GM12878 (cell line): ENCODE data around the gene AP4E1. TPM values are rescaled to one million over a fixed set of nuclear protein-coding genes. Genes with fewer than 3 reads are reported as not detected.
A peak's percentile ranks its signal among the peaks of the same experiment; 100 is the strongest.

ENCODE experiments used
- BHLHE40 ChIP-seq, 2 experiments: fragments of 450-650 bp in 1 of 2; IDR thresholded peaks; 2 replicates each; pipeline ENCODE4 v1.6.1; 2011 to 2017; ENCODE audit warnings: low read depth in 2 of 2, borderline replicate concordance in 1 of 2, improper control_type of control experiment in 1 of 2, low read length in 1 of 2, mild to moderate bottlenecking in 1 of 2
- BMI1 ChIP-seq: fragments of 450-650 bp; IDR thresholded peaks from 2 replicates; pipeline ENCODE4 v1.6.1; 2016; ENCODE audit warnings: mild to moderate bottlenecking, moderate library complexity, borderline replicate concordance
- CBFB ChIP-seq: IDR thresholded peaks from 2 replicates; pipeline ENCODE4 v1.6.1; 2016; ENCODE audit warnings: antibody characterized with exemption, low read depth
- CREB1 ChIP-seq: IDR thresholded peaks from 2 replicates; pipeline ENCODE4 v1.6.1; 2012; ENCODE audit warnings: low read depth, mild to moderate bottlenecking, inconsistent platforms
- DPF2 ChIP-seq: fragments of 450-650 bp; IDR thresholded peaks from 2 replicates; pipeline ENCODE4 v1.6.1; 2017; ENCODE audit warnings: mild to moderate bottlenecking
- EGR1 ChIP-seq, 2 experiments: IDR thresholded peaks; 1 replicate in 1 of 2; 2 replicates in 1 of 2; pipeline ENCODE4 v1.6.1; 2011 to 2012; ENCODE audit warnings: low read depth in 2 of 2, low read length in 2 of 2, borderline replicate concordance in 1 of 2, mild to moderate bottlenecking in 1 of 2, moderate library complexity in 1 of 2
- ETV6 ChIP-seq, 2 experiments: fragments of 450-650 bp in 1 of 2; IDR thresholded peaks in 1 of 2; conservative IDR thresholded peaks in 1 of 2; 2 replicates each; pipeline ENCODE4 v1.6.1; 2014; ENCODE audit warnings: antibody characterized with exemption in 1 of 2, borderline replicate concordance in 1 of 2, low read depth in 1 of 2, mild to moderate bottlenecking in 1 of 2, moderate library complexity in 1 of 2
- HCFC1 ChIP-seq: fragments of 150-350 bp; IDR thresholded peaks from 2 replicates; pipeline ENCODE4 v1.6.1; 2014; ENCODE audit warnings: low read length
- MTA3 ChIP-seq: IDR thresholded peaks from 2 replicates; pipeline ENCODE4 v1.6.1; 2012; ENCODE audit warnings: low read length, inconsistent platforms, borderline replicate concordance
- MYC ChIP-seq: IDR thresholded peaks from 2 replicates; pipeline ENCODE4 v1.6.1; 2011; ENCODE audit warnings: mild to moderate bottlenecking, low read length, moderate library complexity, inconsistent platforms; ENCODE audit not compliant: insufficient read depth, insufficient replicate concordance, insufficient read length, severe bottlenecking
- NFXL1 ChIP-seq: fragments of 450-650 bp; IDR thresholded peaks from 2 replicates; pipeline ENCODE4 v1.6.1; 2017; ENCODE audit warnings: antibody characterized with exemption, mild to moderate bottlenecking, borderline replicate concordance
- NFYB ChIP-seq: IDR thresholded peaks from 2 replicates; pipeline ENCODE4 v1.6.1; 2011; ENCODE audit warnings: low read depth, mild to moderate bottlenecking, low read length, improper control_type of control experiment, moderate library complexity; ENCODE audit not compliant: insufficient read depth
- NR2C2 ChIP-seq: IDR thresholded peaks from 2 replicates; pipeline ENCODE4 v1.6.1; 2011; ENCODE audit warnings: borderline replicate concordance, low read depth; ENCODE audit not compliant: control insufficient read depth, insufficient read length
- NRF1 ChIP-seq: conservative IDR thresholded peaks from 2 replicates; pipeline ENCODE4 v1.6.1; 2011; ENCODE audit warnings: mild to moderate bottlenecking, low read depth, low read length, improper control_type of control experiment
- PAX8 ChIP-seq: fragments of 450-650 bp; IDR thresholded peaks from 2 replicates; pipeline ENCODE4 v1.6.1; 2017; ENCODE audit warnings: mild to moderate bottlenecking, moderate library complexity
- POLR2A ChIP-seq: IDR thresholded peaks from 2 replicates; pipeline ENCODE4 v1.6.1; 2011; ENCODE audit warnings: low read depth, mild to moderate bottlenecking, low read length
- RFX5 ChIP-seq: IDR thresholded peaks from 2 replicates; pipeline ENCODE4 v1.6.1; 2011; ENCODE audit warnings: low read depth, low read length, improper control_type of control experiment
- SMC3 ChIP-seq: IDR thresholded peaks from 2 replicates; pipeline ENCODE4 v1.6.1; 2011; ENCODE audit warnings: low read length, improper control_type of control experiment, borderline replicate concordance
- SREBF1 ChIP-seq: IDR thresholded peaks from 2 replicates; pipeline ENCODE4 v1.6.1; 2012; ENCODE audit warnings: mild to moderate bottlenecking, low read length
- TARDBP ChIP-seq: IDR thresholded peaks from 2 replicates; pipeline ENCODE4 v1.6.1; 2016; ENCODE audit warnings: borderline replicate concordance
- YBX1 ChIP-seq: fragments of 450-650 bp; IDR thresholded peaks from 2 replicates; pipeline ENCODE4 v1.6.1; 2016; ENCODE audit warnings: antibody characterized with exemption
- ZNF207 ChIP-seq: fragments of 450-650 bp; IDR thresholded peaks from 2 replicates; pipeline ENCODE4 v1.6.1; 2014; ENCODE audit warnings: antibody characterized with exemption, mild to moderate bottlenecking, borderline replicate concordance
- polyA plus RNA-seq, 11 experiments: library from polyadenylated mRNA; depleted of rRNA in 4 of 11; unstranded in 6 of 11; stranded (reverse) in 5 of 11; fragments of >200 nt; fragmentation: Nextera tagmentation in 4 of 11; fragmentation: Illumina TruSeq in 1 of 11; extraction: Ambion mirVana in 4 of 11; extraction: Trizol in 1 of 11; gene quantifications; 1 replicate in 1 of 11; 2 replicates in 10 of 11; pipeline versions ENCODE4 v1.2.1 to v1.2.3, GENCODE V29; 2011 to 2016; ENCODE audit warnings: inconsistent platforms in 2 of 11, missing spikeins in 2 of 11, low read depth in 1 of 11
- total RNA-seq, 4 experiments: library from RNA; depleted of rRNA in 3 of 4; stranded (reverse); fragments of >200 nt in 3 of 4; fragmentation: Illumina TruSeq in 1 of 4; extraction: Trizol in 1 of 4; gene quantifications; 2 replicates each; pipeline versions ENCODE4 v1.2.1 to v1.2.3, GENCODE V29; 2013 to 2021
- TF ChIP-seq, protein P1 (sequence below): fragments of 450-650 bp; IDR thresholded peaks from 2 replicates; pipeline ENCODE4 v1.6.1; 2016; ENCODE audit warnings: mild to moderate bottlenecking
- TF ChIP-seq, protein P2 (sequence below): IDR thresholded peaks from 2 replicates; pipeline ENCODE4 v1.6.1; 2011; ENCODE audit warnings: low read depth, mild to moderate bottlenecking, low read length, moderate library complexity, borderline replicate concordance; ENCODE audit errors: extremely low read depth
- TF ChIP-seq, protein P3 (sequence below): fragments of 450-650 bp; IDR thresholded peaks from 2 replicates; pipeline ENCODE4 v1.6.1; 2018; ENCODE audit warnings: borderline replicate concordance, mild to moderate bottlenecking; ENCODE audit not compliant: partially characterized antibody

Gene AP4E1
- total and polyA plus RNA-seq, 10 of the 15 experiments (the other 5 are each of a cell fraction or from before 2014, with no cell fraction given): 1.2 to 11.4 (median 6.7) TPM

DNA sequence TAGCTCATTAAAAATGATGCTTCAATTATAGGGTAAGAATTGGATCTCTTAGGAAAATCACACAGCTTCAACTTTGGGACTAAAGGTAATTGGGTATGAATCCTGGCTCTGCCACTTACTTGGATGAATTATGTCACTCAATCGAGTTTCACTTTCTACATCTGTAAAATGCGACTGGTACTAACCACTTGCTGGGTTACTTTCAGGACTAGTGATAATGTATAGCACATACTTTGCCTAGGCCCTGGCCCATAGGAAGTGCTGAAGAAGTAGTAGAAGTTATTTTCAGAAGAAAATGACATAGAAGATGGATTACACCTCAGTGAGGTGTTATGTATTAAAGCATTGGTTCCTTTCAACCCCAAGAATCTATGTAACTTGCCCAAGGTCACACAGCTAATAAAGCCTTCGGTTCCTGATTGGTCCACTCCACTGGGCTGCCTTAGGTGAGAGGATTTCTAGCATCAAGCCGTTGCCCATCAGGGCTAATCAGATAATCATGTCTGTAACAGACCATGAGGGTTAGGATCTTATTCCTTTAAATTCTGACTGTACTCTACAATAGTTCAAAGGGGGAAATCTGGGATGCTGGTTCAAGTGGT, 29.4 kb upstream of the AP4E1 start (continued):
- TF ChIP-seq, protein P1, sequence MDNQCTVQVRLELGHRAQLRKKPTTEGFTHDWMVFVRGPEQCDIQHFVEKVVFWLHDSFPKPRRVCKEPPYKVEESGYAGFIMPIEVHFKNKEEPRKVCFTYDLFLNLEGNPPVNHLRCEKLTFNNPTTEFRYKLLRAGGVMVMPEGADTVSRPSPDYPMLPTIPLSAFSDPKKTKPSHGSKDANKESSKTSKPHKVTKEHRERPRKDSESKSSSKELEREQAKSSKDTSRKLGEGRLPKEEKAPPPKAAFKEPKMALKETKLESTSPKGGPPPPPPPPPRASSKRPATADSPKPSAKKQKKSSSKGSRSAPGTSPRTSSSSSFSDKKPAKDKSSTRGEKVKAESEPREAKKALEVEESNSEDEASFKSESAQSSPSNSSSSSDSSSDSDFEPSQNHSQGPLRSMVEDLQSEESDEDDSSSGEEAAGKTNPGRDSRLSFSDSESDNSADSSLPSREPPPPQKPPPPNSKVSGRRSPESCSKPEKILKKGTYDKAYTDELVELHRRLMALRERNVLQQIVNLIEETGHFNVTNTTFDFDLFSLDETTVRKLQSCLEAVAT: no peak
- TF ChIP-seq NFXL1 (no peak), HCFC1 (no peak), BHLHE40 (IDR thresholded peaks at IDR 0.05; ENCODE audit: borderline replicate concordance in 1 of 2, low read depth in 2 of 2, low read length in 1 of 2) (no peak), PAX8 (no peak), NRF1 (no peak), BMI1 (no peak; the same call in 1 of the 2 replicates), ZNF207 (no peak), TARDBP (no peak), CBFB (no peak), MTA3 (no peak), NR2C2 (no peak), POLR2A (no peak), ETV6 (conservative IDR thresholded peaks at IDR 0.05 in 1 of 2, IDR thresholded peaks at IDR 0.05 in 1 of 2; ENCODE audit: borderline replicate concordance in 1 of 2, low read depth in 1 of 2) (peak in 1 of 2 experiments; percentile 60; a peak in 2 of 4 replicates), DPF2 (peak; percentile 72), RFX5 (no peak), YBX1 (no peak), NFYB (peak; percentile 64; the same call in 1 of the 2 replicates), SREBF1 (no peak), EGR1 (IDR thresholded peaks at IDR 0.05; ENCODE audit: borderline replicate concordance in 1 of 2, low read depth in 2 of 2, low read length in 2 of 2) (no peak), SMC3 (no peak), MYC (no peak), CREB1 (no peak)
- TF ChIP-seq, protein P2, sequence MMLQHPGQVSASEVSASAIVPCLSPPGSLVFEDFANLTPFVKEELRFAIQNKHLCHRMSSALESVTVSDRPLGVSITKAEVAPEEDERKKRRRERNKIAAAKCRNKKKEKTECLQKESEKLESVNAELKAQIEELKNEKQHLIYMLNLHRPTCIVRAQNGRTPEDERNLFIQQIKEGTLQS: no peak
- TF ChIP-seq, protein P3, sequence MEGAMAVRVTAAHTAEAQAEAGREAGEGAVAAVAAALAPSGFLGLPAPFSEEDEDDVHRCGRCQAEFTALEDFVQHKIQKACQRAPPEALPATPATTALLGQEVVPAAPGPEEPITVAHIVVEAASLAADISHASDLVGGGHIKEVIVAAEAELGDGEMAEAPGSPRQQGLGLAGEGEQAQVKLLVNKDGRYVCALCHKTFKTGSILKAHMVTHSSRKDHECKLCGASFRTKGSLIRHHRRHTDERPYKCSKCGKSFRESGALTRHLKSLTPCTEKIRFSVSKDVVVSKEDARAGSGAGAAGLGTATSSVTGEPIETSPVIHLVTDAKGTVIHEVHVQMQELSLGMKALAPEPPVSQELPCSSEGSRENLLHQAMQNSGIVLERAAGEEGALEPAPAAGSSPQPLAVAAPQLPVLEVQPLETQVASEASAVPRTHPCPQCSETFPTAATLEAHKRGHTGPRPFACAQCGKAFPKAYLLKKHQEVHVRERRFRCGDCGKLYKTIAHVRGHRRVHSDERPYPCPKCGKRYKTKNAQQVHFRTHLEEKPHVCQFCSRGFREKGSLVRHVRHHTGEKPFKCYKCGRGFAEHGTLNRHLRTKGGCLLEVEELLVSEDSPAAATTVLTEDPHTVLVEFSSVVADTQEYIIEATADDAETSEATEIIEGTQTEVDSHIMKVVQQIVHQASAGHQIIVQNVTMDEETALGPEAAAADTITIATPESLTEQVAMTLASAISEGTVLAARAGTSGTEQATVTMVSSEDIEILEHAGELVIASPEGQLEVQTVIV: no peak
